Measurements from ENCODE around the gene TRMT2B. TPM values are rescaled to one million over a fixed set of nuclear protein-coding genes. Genes with fewer than 3 reads are reported as not detected.

Gene TRMT2B
- polyA plus RNA-seq, 1 of the 3 experiments (the other 2 are of a cell fraction), result 7.2 TPM

DNA sequence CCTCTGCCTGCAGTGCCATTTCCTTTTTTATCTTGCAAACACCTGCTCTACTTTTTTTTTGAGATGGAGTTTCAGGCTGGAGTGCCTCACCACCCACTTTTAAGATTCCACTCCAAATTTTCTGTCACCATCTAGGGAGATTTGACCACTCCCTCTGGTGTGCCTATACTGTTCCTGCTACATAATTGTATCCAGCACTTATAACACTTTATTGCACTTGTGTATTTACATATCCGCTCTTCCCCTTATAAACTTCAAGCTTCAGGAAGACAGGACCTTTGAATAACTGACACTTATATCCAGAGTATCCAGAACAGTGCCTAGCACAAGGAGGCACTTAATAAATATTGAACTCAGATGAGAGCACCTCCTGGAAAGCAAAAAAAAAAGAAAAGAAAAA lies 39.9 kb upstream of the TRMT2B start:
- 63% methylated on average over 1 of the region's 1 CpG for WGBS (ENCODE audit: low lambda C conversion rate)
- POLR2A ChIA-PET, result no interaction called here
- Histone ChIP-seq H3K36me3 (replicated peaks in 1 of 2; ENCODE audit: control insufficient read depth in 1 of 2, insufficient read depth in 2 of 2, low read length in 1 of 2) (no peaks in the 10 kb centered on the region), H3K9me3 (no peaks in the 10 kb centered on the region), H3K9ac (no peak overlapping the region), H2AFZ (ENCODE audit: low read depth) (no peak overlapping the region), H3K4me2 (no peak overlapping the region), H3K27ac (ENCODE audit: low read depth in 2 of 2, low read length in 1 of 2) (no peak overlapping the region), H4K20me1 (ENCODE audit: insufficient read depth) (no peaks in the 10 kb centered on the region), H3K27me3 (ENCODE audit: insufficient read depth) (no peaks in the 10 kb centered on the region; the same call in 1 of the 2 replicates), H3K79me2 (ENCODE audit: insufficient read depth) (no peaks in the 10 kb centered on the region), H3K9me2 (no peaks in the 10 kb centered on the region), H3K4me1 (ENCODE audit: control insufficient read depth in 1 of 2, insufficient read depth in 2 of 2, low read depth in 1 of 2, low read length in 1 of 2) (no peaks in the 10 kb centered on the region), H3K4me3 (ENCODE audit: low read depth in 2 of 2, low read length in 1 of 2) (no peak overlapping the region), H3F3A (replicated peaks; ENCODE audit: insufficient read depth) (no peaks in the 10 kb centered on the region)
- CTCF ChIA-PET, result no interaction called here
- DNase-seq, result no peak
- TF ChIP-seq TEAD4 (IDR thresholded peaks at IDR 0.05; ENCODE audit: borderline replicate concordance, insufficient read depth), result no peak

DNA sequence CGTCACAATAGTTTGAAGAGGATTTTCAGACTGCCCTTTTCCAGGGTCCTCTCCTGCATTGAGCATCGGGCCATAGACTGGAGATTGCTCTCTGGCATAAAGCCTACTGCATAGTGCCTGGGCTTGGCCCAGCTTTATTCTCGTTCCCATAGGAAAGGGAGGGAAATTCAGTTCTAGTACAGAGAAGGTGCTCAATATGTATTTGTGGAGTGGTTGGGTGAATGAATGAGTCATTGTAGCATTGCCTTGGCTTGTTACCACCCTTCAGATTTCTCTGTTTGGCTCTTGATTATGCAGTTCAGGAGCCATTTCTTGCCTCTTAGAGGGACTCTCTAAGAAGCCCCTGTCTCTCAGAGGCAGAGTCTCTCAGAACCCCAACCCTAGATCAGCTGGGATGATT lies 29.3 kb upstream of the TRMT2B start:
- H3K27me3 ChIP-seq (ENCODE audit: insufficient read depth), result no peaks in the 10 kb centered on the region; the same call in 1 of the 2 replicates
- H4K20me1 ChIP-seq (ENCODE audit: insufficient read depth), result no peaks in the 10 kb centered on the region
- H3K79me2 ChIP-seq (ENCODE audit: insufficient read depth), result no peaks in the 10 kb centered on the region
- H3K4me3 ChIP-seq (ENCODE audit: low read depth in 2 of 2, low read length in 1 of 2), result no peak overlapping the region
- 0 out of 2 replicates have a peak overlapping the region, but pooled peaks have one; percentile 62 for H3K4me2 ChIP-seq
- ChIA-PET CTCF (no interaction called here), POLR2A (no interaction called here)
- no peaks in the 10 kb centered on the region for H3K9me3 ChIP-seq
- H3K27ac ChIP-seq (ENCODE audit: low read depth in 2 of 2, low read length in 1 of 2), result no peak overlapping the region
- H3F3A ChIP-seq (replicated peaks; ENCODE audit: insufficient read depth), result peaks cover 3% of the 10 kb centered on the region
- H2AFZ ChIP-seq (ENCODE audit: low read depth), result no peak overlapping the region
- DNase-seq, result no peak
- H3K9me2 ChIP-seq, result no peaks in the 10 kb centered on the region
- no peaks in the 10 kb centered on the region for H3K36me3 ChIP-seq (replicated peaks in 1 of 2; ENCODE audit: control insufficient read depth in 1 of 2, insufficient read depth in 2 of 2, low read length in 1 of 2)
- H3K4me1 ChIP-seq (ENCODE audit: control insufficient read depth in 1 of 2, insufficient read depth in 2 of 2, low read depth in 1 of 2, low read length in 1 of 2), result peaks cover 0 to 8% of the 10 kb centered on the region in 2 experiments; a peak in 1 of 4 replicates
- no peak overlapping the region for H3K9ac ChIP-seq
- WGBS (ENCODE audit: low lambda C conversion rate), result 47% methylated on average over 3 of the region's 3 CpGs
- TF ChIP-seq, protein P1, sequence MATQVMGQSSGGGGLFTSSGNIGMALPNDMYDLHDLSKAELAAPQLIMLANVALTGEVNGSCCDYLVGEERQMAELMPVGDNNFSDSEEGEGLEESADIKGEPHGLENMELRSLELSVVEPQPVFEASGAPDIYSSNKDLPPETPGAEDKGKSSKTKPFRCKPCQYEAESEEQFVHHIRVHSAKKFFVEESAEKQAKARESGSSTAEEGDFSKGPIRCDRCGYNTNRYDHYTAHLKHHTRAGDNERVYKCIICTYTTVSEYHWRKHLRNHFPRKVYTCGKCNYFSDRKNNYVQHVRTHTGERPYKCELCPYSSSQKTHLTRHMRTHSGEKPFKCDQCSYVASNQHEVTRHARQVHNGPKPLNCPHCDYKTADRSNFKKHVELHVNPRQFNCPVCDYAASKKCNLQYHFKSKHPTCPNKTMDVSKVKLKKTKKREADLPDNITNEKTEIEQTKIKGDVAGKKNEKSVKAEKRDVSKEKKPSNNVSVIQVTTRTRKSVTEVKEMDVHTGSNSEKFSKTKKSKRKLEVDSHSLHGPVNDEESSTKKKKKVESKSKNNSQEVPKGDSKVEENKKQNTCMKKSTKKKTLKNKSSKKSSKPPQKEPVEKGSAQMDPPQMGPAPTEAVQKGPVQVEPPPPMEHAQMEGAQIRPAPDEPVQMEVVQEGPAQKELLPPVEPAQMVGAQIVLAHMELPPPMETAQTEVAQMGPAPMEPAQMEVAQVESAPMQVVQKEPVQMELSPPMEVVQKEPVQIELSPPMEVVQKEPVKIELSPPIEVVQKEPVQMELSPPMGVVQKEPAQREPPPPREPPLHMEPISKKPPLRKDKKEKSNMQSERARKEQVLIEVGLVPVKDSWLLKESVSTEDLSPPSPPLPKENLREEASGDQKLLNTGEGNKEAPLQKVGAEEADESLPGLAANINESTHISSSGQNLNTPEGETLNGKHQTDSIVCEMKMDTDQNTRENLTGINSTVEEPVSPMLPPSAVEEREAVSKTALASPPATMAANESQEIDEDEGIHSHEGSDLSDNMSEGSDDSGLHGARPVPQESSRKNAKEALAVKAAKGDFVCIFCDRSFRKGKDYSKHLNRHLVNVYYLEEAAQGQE (IDR thresholded peaks at IDR 0.05; ENCODE audit: low read depth, low read length), result no peak
- no peak for TF ChIP-seq TEAD4 (IDR thresholded peaks at IDR 0.05; ENCODE audit: borderline replicate concordance, insufficient read depth)
- TF ChIP-seq SIN3A (IDR thresholded peaks at IDR 0.05; ENCODE audit: borderline replicate concordance, low read depth, low read length), result no peak
- no peak for TF ChIP-seq TAF1 (IDR thresholded peaks at IDR 0.05; ENCODE audit: borderline replicate concordance, low read depth, low read length)
- TF ChIP-seq, protein P2, sequence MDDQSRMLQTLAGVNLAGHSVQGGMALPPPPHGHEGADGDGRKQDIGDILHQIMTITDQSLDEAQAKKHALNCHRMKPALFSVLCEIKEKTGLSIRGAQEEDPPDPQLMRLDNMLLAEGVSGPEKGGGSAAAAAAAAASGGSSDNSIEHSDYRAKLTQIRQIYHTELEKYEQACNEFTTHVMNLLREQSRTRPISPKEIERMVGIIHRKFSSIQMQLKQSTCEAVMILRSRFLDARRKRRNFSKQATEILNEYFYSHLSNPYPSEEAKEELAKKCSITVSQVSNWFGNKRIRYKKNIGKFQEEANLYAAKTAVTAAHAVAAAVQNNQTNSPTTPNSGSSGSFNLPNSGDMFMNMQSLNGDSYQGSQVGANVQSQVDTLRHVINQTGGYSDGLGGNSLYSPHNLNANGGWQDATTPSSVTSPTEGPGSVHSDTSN (IDR thresholded peaks at IDR 0.05), result no peak
- no peak for TF ChIP-seq FOXM1 (IDR thresholded peaks at IDR 0.05; ENCODE audit: low read depth)
- TF ChIP-seq, protein P3, sequence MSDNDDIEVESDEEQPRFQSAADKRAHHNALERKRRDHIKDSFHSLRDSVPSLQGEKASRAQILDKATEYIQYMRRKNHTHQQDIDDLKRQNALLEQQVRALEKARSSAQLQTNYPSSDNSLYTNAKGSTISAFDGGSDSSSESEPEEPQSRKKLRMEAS (IDR thresholded peaks at IDR 0.05; ENCODE audit: low read depth), result no peak
- TF ChIP-seq, protein P4, sequence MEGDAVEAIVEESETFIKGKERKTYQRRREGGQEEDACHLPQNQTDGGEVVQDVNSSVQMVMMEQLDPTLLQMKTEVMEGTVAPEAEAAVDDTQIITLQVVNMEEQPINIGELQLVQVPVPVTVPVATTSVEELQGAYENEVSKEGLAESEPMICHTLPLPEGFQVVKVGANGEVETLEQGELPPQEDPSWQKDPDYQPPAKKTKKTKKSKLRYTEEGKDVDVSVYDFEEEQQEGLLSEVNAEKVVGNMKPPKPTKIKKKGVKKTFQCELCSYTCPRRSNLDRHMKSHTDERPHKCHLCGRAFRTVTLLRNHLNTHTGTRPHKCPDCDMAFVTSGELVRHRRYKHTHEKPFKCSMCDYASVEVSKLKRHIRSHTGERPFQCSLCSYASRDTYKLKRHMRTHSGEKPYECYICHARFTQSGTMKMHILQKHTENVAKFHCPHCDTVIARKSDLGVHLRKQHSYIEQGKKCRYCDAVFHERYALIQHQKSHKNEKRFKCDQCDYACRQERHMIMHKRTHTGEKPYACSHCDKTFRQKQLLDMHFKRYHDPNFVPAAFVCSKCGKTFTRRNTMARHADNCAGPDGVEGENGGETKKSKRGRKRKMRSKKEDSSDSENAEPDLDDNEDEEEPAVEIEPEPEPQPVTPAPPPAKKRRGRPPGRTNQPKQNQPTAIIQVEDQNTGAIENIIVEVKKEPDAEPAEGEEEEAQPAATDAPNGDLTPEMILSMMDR (IDR thresholded peaks at IDR 0.05), result no peak
- TF ChIP-seq CHD2 (IDR thresholded peaks at IDR 0.05; ENCODE audit: low read length, partially characterized antibody), result no peak
- TF ChIP-seq FOXJ3 (CRISPR knock-in tag; IDR thresholded peaks at IDR 0.05), result no peak
- no peak for TF ChIP-seq GATA2 (CRISPR knock-in tag; IDR thresholded peaks at IDR 0.05)
- TF ChIP-seq, protein P5, sequence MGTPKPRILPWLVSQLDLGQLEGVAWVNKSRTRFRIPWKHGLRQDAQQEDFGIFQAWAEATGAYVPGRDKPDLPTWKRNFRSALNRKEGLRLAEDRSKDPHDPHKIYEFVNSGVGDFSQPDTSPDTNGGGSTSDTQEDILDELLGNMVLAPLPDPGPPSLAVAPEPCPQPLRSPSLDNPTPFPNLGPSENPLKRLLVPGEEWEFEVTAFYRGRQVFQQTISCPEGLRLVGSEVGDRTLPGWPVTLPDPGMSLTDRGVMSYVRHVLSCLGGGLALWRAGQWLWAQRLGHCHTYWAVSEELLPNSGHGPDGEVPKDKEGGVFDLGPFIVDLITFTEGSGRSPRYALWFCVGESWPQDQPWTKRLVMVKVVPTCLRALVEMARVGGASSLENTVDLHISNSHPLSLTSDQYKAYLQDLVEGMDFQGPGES (IDR thresholded peaks at IDR 0.05; ENCODE audit: low read depth, low read length), result no peak
- TF ChIP-seq, protein P6, sequence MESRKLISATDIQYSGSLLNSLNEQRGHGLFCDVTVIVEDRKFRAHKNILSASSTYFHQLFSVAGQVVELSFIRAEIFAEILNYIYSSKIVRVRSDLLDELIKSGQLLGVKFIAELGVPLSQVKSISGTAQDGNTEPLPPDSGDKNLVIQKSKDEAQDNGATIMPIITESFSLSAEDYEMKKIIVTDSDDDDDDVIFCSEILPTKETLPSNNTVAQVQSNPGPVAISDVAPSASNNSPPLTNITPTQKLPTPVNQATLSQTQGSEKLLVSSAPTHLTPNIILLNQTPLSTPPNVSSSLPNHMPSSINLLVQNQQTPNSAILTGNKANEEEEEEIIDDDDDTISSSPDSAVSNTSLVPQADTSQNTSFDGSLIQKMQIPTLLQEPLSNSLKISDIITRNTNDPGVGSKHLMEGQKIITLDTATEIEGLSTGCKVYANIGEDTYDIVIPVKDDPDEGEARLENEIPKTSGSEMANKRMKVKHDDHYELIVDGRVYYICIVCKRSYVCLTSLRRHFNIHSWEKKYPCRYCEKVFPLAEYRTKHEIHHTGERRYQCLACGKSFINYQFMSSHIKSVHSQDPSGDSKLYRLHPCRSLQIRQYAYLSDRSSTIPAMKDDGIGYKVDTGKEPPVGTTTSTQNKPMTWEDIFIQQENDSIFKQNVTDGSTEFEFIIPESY (IDR thresholded peaks at IDR 0.05; ENCODE audit: borderline replicate concordance, low read depth), result no peak
- TF ChIP-seq, protein P7, sequence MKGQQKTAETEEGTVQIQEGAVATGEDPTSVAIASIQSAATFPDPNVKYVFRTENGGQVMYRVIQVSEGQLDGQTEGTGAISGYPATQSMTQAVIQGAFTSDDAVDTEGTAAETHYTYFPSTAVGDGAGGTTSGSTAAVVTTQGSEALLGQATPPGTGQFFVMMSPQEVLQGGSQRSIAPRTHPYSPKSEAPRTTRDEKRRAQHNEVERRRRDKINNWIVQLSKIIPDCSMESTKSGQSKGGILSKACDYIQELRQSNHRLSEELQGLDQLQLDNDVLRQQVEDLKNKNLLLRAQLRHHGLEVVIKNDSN (IDR thresholded peaks at IDR 0.05; ENCODE audit: borderline replicate concordance, low read depth), result no peak
- TF ChIP-seq RCOR1 (IDR thresholded peaks at IDR 0.05; ENCODE audit: low read length), result no peak
